RWPE1 (cell line): Measurements from ENCODE around the gene C17orf107.

Experiments
- CTCF ChIA-PET: fragments of 350-600 bp; sonication (Branson Sonifier 250); formaldehyde crosslinking; extraction: SDS; loops from one replicate; lab custom pipeline; 2021; lab: Yijun Ruan, JAX
- POLR2A ChIA-PET: fragments of 400-600 bp; formaldehyde crosslinking; extraction: SDS; loops from one replicate; lab custom pipeline; 2020; ENCODE audit warnings: antibody characterized with exemption; ENCODE audit not compliant: low non-redundant PET; lab: Yijun Ruan, JAX
- DNase-seq: peaks from one replicate; pipeline ENCODE4 v3.0.0; 2012; ENCODE audit warnings: low spot score
- H3K27ac ChIP-seq: fragments of 450-650 bp; 2 replicates; pipeline ENCODE4 v1.5.1; 2017
- CTCF ChIP-seq: fragments of 450-650 bp; conservative IDR thresholded peaks from 2 replicates; pipeline ENCODE4 v1.5.1; 2017; ENCODE audit warnings: low read depth, mild to moderate bottlenecking

Gene C17orf107

GRCh38 chr17:4897785-4898184 lies 1.6 kb upstream of the C17orf107 start:
- no peak for TF ChIP-seq CTCF
- H3K27ac ChIP-seq, result peak overlapping the region; percentile 67
- DNase-seq, result no peak
- POLR2A ChIA-PET, result no interaction called here
- CTCF ChIA-PET, result no interaction called here

- ChIA-PET POLR2A (no interaction called here), CTCF (no interaction called here)
- no peak for DNase-seq
- H3K27ac ChIP-seq, result peak overlapping the region; percentile 67
- no peak for TF ChIP-seq CTCF
Measured at GRCh38 chr17:4898351-4898750, 985 bp upstream of the C17orf107 start.

- TF ChIP-seq CTCF, result no peak
- DNase-seq, result no peak
- POLR2A ChIA-PET, result no interaction called here
- peak overlapping the region; percentile 67 for H3K27ac ChIP-seq
- CTCF ChIA-PET, result interaction anchor here (1.0 kb wide), 1 partner anchor 109 kb away, joined by 4 read pairs; no protein-coding TSS in a partner anchor
Measured at GRCh38 chr17:4898927-4899326, 409 bp upstream of the C17orf107 start.

- POLR2A ChIA-PET, result no interaction called here
- no peak for DNase-seq
- CTCF ChIA-PET, result interaction anchor here (0.5 to 1.7 kb wide), 4 partner anchors 11 to 113 kb away, joined by 3 to 5 read pairs (median 4); no protein-coding TSS in a partner anchor
- TF ChIP-seq CTCF, result no peak
- H3K27ac ChIP-seq, result peak overlapping the region; percentile 15; the same call in 1 of the 2 replicates
Measured at GRCh38 chr17:4900231-4901107, 1.1 kb downstream of the C17orf107 start.

- ChIA-PET CTCF (interaction anchor here (0.7 to 1.7 kb wide), 2 partner anchors 12 to 22 kb away, joined by 3 to 5 read pairs; no protein-coding TSS in a partner anchor), POLR2A (interaction anchor here (0.5 kb wide), 1 partner anchor 160 kb away, joined by 6 read pairs; no protein-coding TSS in a partner anchor)
- no peak for DNase-seq
- no peak for TF ChIP-seq CTCF
- peak overlapping the region; percentile 67; the same call in 1 of the 2 replicates for H3K27ac ChIP-seq
Measured at GRCh38 chr17:4901108-4901647, 1.8 kb downstream of the C17orf107 start.

- H3K27ac ChIP-seq, result peak overlapping the region; percentile 67
- no peak for TF ChIP-seq CTCF
- no peak for DNase-seq
- POLR2A ChIA-PET, result interaction anchor here (0.5 kb wide), 1 partner anchor 160 kb away, joined by 6 read pairs; no protein-coding TSS in a partner anchor
- CTCF ChIA-PET, result interaction anchor here (1.6 to 1.7 kb wide), 2 partner anchors 13 to 121 kb away, joined by 5 to 9 read pairs; no protein-coding TSS in a partner anchor
Measured at GRCh38 chr17:4901648-4902344, 2.5 kb downstream of the C17orf107 start.
